Liver (tissue), 3 donors: ENCODE measurements around the gene ATP11A.

Source experiments
- ATF3 ChIP-seq: IDR thresholded peaks from 2 replicates; pipeline ENCODE4 v1.6.1; 2016; ENCODE audit warnings: antibody characterized with exemption
- CTCF ChIP-seq: fragments of 150-350 bp; IDR thresholded peaks from 2 replicates; pipeline ENCODE4 v1.5.1; 2017; ENCODE audit warnings: improper control_type of control experiment, low read depth, low read length; ENCODE audit not compliant: missing input control
- FOXA1 ChIP-seq: IDR thresholded peaks from 2 replicates; pipeline ENCODE4 v1.6.1; 2016; ENCODE audit warnings: antibody characterized with exemption
- HNF4A ChIP-seq, 2 donors: conservative IDR thresholded peaks; 2 replicates each; pipeline ENCODE4 v1.6.1; 2016; ENCODE audit warnings: antibody characterized with exemption in 2 of 2, mild to moderate bottlenecking in 2 of 2
- JUND ChIP-seq, 2 donors: IDR thresholded peaks; 2 replicates each; pipeline ENCODE4 v1.6.1; 2016; ENCODE audit warnings: antibody characterized with exemption in 2 of 2
- MAX ChIP-seq: IDR thresholded peaks from 2 replicates; pipeline ENCODE4 v1.6.1; 2016; ENCODE audit warnings: antibody characterized with exemption
- RAD21 ChIP-seq, 2 donors: IDR thresholded peaks; 2 replicates each; pipeline ENCODE4 v1.6.1; 2016; ENCODE audit warnings: antibody characterized with exemption in 2 of 2, mild to moderate bottlenecking in 2 of 2
- REST ChIP-seq: IDR thresholded peaks from 2 replicates; pipeline ENCODE4 v1.6.1; 2016; ENCODE audit warnings: antibody characterized with exemption, mild to moderate bottlenecking
- RXRA ChIP-seq, 2 donors: IDR thresholded peaks; 2 replicates each; pipeline ENCODE4 v1.6.1; 2017 to 2018; ENCODE audit warnings: antibody characterized with exemption in 2 of 2, mild to moderate bottlenecking in 1 of 2
- SP1 ChIP-seq: IDR thresholded peaks from 2 replicates; pipeline ENCODE4 v1.6.1; 2018; ENCODE audit warnings: antibody characterized with exemption, mild to moderate bottlenecking
- donor health status: healthy.
- donor health status: healthy.

GRCh38 chr13:112896736-112897602 is 207.1 kb downstream of the ATP11A start:
- no peak for TF ChIP-seq CTCF
- TF ChIP-seq ATF3, result no peak
- TF ChIP-seq JUND (IDR thresholded peaks at IDR 0.05), result no peak
- no peak for TF ChIP-seq SP1
- no peak for TF ChIP-seq MAX
- no peak for TF ChIP-seq RXRA (IDR thresholded peaks at IDR 0.05)
- no peak for TF ChIP-seq REST
- TF ChIP-seq RAD21 (IDR thresholded peaks at IDR 0.05), result no peak
- TF ChIP-seq FOXA1, result no peak
- no peak for TF ChIP-seq HNF4A (conservative IDR thresholded peaks at IDR 0.05)
